Suppressor macrophage (primary cell): Measurements from ENCODE around the gene UBAC2.
A peak's percentile ranks its signal among the peaks of the same experiment; 100 is the strongest.
"Not testable (repeated sequence)": the region's sequence is repeated elsewhere in the genome, so short reads cannot be mapped to it uniquely, and the experiment has no call there.

ENCODE experiments used
- DNase-seq, 4 experiments: peaks; one replicate each; pipeline ENCODE4 v3.0.0-alpha.2; 2020 to 2022

UBAC2 gene

GRCh38 chr13:99215184-99215830 is 14.7 kb downstream of the UBAC2 start:
- DNase-seq = no peak

DNA sequence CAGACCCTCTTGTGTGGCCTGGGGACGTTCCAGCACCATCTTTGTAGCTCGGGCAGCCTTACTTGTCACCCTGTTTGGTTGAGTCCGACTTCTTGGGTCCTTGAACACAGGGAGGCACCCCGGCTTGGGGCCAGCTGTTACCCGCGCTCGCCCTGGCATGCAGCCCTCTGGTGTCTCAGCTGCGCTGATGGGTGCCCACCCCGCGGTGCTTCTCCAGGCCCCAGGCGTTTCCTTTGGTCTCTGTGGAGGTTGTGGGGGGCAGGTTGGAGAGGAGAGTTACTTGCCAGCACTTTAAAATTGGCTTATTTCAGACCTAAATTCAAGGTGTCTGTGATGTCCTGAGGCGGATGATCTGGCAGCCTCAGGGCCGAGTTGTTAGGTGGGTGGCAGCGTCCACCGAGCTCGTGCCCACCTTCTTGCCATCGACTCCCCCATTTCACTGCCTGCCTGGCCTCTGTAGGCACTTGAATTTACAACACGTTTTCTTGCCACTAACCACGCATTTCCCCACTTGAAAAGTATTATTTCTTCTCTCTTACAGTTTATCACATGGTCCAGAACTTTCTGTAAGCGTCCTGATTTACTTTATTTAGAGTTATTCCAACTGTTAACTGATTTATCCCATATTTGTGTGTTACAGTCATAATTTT is 16.9 kb downstream of the UBAC2 start:
- DNase-seq = no peak

DNA sequence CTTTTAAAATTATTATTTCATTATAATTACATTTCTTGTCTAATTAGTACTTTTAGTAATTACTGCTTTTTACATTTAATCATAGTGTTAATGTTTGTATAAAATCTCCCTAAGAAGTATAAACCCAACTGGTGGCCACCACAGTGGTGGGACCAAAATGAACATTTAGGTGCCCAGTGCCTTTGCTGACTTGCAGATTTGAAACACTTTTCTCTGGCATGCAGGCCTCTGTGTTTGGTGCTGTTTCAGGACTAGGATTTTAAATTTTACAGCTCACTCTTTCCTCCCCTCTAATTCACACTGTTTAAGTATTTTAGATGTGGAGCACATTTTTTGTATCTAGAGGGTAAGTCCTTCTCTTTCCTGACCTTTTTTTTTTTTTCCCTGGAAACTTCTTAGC is 17.5 kb downstream of the UBAC2 start:
- no peak for DNase-seq

DNA sequence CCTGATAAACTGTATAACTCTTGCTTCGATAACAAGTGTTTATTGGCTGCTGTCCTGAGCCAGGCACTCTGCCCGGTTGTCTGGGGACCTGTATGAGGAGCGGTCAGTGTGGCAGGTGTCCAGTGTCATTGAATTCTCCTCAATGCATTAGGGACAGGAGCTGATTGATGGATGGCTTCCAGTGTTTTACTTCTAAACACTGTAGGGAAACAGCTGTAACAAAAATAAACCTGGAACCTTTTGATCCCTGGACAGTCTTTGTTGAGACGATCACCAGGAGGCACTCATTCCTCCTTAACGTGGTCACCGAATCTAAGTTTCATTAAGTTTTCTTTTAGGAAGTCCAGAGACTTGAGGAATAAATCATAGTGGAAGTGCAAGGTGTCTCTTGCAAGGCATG is 17.9 kb downstream of the UBAC2 start:
- DNase-seq = no peak

- DNase-seq = no peak
Observed at GRCh38 chr13:99218969-99219368, 18.3 kb downstream of the UBAC2 start.

GRCh38 chr13:99220199-99220935 is 19.7 kb downstream of the UBAC2 start:
- DNase-seq = no peak

GRCh38 chr13:99221567-99222239 is 21.0 kb downstream of the UBAC2 start:
- no peak for DNase-seq

- no peak for DNase-seq
Observed at GRCh38 chr13:99223587-99223986, 22.9 kb downstream of the UBAC2 start.

DNA sequence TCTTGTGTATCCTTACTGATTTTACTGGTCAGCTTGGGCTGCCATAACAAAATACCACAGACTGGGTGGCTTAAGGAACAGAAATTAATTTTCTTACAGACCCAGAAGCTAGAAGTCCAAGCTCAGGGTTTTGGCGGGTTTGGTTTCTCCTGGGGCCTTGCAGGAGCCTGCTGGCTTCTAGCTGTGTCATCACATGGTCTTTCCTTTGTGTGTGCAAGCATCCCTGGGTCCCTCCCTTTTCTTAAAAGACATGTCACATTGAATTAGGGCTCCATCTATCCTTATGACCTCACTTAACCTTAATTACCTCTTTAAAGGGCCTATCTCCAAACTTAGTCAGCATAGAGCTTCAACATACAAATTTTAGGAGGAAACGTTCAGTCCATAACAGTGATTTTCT is 23.4 kb downstream of the UBAC2 start:
- DNase-seq = peak in 3 of 4 experiments; percentile 20 to 32 (median 20)

DNA sequence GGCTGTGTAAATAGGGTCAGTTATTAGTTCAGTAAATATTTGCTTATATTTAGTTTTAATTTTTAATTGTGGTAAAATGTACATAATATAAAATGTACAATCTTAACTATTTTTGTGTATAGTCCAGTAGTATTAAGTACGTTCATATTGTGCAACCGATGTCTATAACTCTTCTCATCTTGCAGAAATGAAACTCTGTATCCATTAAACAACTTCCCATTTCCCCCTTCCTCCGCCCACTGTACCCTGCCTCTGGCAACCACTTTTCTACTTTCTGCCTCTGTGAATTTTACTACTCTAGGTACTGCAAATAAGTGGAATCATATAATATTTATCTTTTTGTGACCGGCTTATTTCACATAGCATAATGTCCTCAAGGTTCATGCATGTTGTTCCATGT is 24.4 kb downstream of the UBAC2 start:
- DNase-seq = peak; percentile 66 to 88 (median 78)

DNA sequence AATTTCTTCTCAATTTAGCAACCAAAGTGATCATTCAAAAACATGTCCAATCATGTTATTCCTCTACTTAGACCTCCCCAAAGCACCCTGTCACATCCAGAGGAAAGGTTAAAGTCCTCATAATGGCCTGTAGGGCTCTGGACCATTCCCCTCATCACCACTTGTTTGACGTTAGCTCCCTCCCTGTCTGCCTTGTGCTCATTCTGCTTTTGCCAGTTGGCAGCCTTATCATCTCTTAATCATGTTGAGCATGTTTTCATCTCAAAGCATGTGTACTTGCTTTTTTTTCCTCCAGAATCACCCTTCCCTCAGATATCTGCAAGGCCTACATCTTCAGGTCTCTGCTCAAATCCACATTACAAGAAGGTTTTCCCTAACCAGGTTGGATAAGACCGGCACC is 25.9 kb downstream of the UBAC2 start:
- no peak for DNase-seq

GRCh38 chr13:99227331-99227900 is 26.8 kb downstream of the UBAC2 start:
- no peak for DNase-seq

- DNase-seq = peak; percentile 79 to 91 (median 86)
Observed at GRCh38 chr13:99227909-99228688, 27.4 kb downstream of the UBAC2 start.

GRCh38 chr13:99228737-99229691 is 28.4 kb downstream of the UBAC2 start:
- peak; percentile 40 to 79 (median 67) for DNase-seq

DNA sequence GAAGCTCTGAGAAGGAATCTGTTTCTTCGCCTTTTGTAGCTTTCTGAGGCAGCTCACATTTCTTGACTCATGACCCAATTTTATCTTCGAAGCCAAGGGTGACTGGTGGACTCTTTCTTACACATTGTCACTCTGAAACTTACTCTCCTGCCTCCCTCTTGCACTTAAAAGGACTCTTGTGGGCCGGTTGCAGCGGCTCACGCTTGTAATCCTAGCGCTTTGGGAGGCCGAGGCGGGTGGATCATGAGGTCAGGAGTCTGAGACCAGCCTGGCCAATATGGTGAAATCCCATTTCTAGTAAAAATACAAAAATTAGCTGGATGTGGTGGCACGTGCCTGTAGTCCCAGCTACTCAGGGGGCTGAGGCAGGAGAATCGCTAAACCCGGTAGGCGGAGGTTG is 29.9 kb downstream of the UBAC2 start:
- DNase-seq = not testable (repeated sequence)

DNA sequence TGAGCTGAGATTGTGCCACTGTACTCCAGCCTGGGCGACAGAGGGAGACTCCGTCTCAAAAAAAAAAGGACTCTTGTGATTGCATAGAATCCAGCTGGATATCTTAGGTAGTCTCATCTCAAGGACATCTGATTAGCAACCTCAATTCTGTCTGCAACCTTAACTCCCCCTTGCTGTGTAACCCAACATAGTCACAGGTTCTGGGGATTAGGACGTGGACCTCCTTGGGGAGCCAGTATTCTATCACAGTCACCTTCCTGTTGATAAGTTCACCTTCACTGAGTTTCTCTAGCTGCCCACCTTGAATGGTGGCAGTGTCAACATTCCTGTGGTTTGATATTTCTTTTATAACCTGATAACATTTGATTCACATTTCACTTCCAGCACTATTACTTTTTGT is 30.3 kb downstream of the UBAC2 start:
- DNase-seq = no peak

GRCh38 chr13:99231721-99232120 is 31.1 kb downstream of the UBAC2 start:
- peak; percentile 59 to 95 (median 82) for DNase-seq

DNA sequence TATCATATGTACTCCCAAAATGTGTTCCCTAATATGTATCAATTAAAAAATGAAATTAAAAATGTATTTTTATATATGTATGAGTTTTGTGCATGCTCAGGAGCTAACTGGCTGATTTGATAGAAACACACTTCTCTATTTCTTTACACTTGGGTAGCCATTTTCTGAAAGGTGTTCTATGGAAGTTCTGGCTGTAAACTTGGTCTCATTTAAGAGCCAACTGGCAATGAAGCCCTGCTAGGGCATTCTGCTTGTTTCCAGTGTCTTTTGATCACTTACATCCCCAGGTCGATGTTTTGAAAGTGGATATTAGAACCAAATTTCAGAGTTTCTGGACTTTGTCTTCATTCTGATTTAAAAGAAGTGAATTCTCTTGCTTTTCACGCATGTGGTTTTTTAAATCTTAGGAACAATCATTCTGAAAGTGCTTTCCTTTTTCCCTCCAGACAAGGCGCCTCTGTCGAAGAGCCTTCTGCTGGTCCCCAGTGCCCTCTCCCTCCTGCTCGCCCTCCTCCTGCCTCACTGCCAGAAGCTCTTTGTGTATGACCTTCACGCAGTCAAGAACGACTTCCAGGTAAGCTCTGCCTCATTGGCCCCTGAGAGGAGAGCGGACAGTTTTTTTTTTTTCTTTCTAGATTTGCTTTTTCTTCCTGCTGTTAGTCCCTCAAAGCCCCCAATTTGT is 37.5 kb downstream of the UBAC2 start:
- no peak for DNase-seq

DNA sequence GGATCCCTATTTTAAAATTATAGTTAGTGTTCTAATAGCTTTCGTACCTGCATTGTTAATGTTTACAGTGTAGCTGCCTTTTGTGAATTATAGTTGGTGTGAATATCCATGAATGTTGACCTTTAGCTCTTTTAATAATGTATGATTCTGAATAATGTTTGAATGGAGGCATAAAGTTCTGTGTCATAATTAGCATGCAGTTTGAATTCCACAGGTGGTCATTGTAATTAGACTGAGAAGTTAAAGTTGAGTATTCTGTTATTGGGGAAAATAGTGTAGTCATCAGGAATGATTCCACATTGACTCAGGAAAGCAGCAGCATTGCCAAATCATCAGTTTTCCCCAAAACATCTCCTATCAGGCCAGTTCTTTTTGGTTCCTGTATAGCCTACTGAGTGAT is 45.4 kb downstream of the UBAC2 start:
- DNase-seq = no peak

GRCh38 chr13:99249178-99249577 is 48.5 kb downstream of the UBAC2 start:
- not testable (repeated sequence) for DNase-seq
